Activated B cell treated with CpG ODN at 0.5 μM for 24 hours (primary cell): ENCODE data around the gene C9orf152. TPM values are rescaled to one million over a fixed set of nuclear protein-coding genes. Genes with fewer than 3 reads are reported as not detected.

Source experiments
- ATAC-seq: fragments of 200-7000 bp; cut with Tn5 transposase; one replicate; pipeline ENCODE4 v1.10.0; 2021; ENCODE audit warnings: low read depth, mild to moderate bottlenecking, moderate library complexity
- CTCF ChIA-PET: fragments of 350-600 bp; sonication (Branson Sonifier 250); formaldehyde crosslinking; loops from one replicate; lab custom pipeline; 2021; ENCODE audit warnings: antibody characterized with exemption; lab: Charles Lee
- POLR2A ChIA-PET: fragments of 350-600 bp; sonication (Branson Sonifier 250); formaldehyde crosslinking; loops from one replicate; lab custom pipeline; 2021; ENCODE audit warnings: antibody characterized with exemption; lab: Charles Lee
- DNase-seq: peaks from one replicate; pipeline ENCODE4 v3.0.0; 2022
- H3K27ac Mint-ChIP-seq: one replicate; pipeline ENCODE4 v1.8.0; 2020; ENCODE audit warnings: mixed read lengths
- H3K27me3 Mint-ChIP-seq: one replicate; pipeline ENCODE4 v1.8.0; 2021; ENCODE audit warnings: mixed read lengths
- H3K36me3 Mint-ChIP-seq: one replicate; pipeline ENCODE4 v1.8.0; 2021; ENCODE audit warnings: low read depth, mixed read lengths
- H3K4me1 Mint-ChIP-seq: one replicate; pipeline ENCODE4 v1.8.0; 2021; ENCODE audit warnings: mixed read lengths
- H3K4me3 Mint-ChIP-seq: one replicate; pipeline ENCODE4 v1.8.0; 2020; ENCODE audit warnings: mild to moderate bottlenecking, mixed read lengths
- H3K9me3 Mint-ChIP-seq: one replicate; pipeline ENCODE4 v1.8.0; 2020; ENCODE audit warnings: mixed read lengths
- CTCF ChIP-seq: fragments of 200-600 bp; IDR thresholded peaks from one replicate; pipeline ENCODE4 v1.8.0; 2022; ENCODE audit warnings: antibody characterized with exemption, mild to moderate bottlenecking
- intact Hi-C: fragments of 100-400 bp; cut with micrococcal nuclease; formaldehyde crosslinking; loops from one replicate; pipeline ENCODE4 v1.15.1; 2024
- total RNA-seq: library from RNA; stranded (reverse); gene quantifications from 2 replicates; pipeline ENCODE4 v1.2.3, GENCODE V29; 2022

C9orf152 gene
- total RNA-seq, 1 donor from 2014 or later: not detected

GRCh38 chr9:110189559-110190320 is 18.2 kb downstream of the C9orf152 start:
- CTCF ChIA-PET: no interaction called here
- Mint-ChIP-seq H3K4me1 (peaks cover 6% of the 10 kb centered on the region), H3K27me3 (no peaks in the 10 kb centered on the region), H3K4me3 (no peak overlapping the region), H3K27ac (no peak overlapping the region), H3K9me3 (no peaks in the 10 kb centered on the region), H3K36me3 (no peaks in the 10 kb centered on the region)
- POLR2A ChIA-PET: interaction anchor here (0.7 kb wide), 1 partner anchor 454 kb away, joined by 6 read pairs; no protein-coding TSS in a partner anchor
- intact Hi-C loops: no loop called here
- ATAC-seq (no peak), DNase-seq (no peak)
- no peak for TF ChIP-seq CTCF

- ATAC-seq (no peak), DNase-seq (no peak)
- Mint-ChIP-seq H3K9me3 (no peaks in the 10 kb centered on the region), H3K36me3 (no peaks in the 10 kb centered on the region), H3K27me3 (no peaks in the 10 kb centered on the region), H3K4me1 (peaks cover 6% of the 10 kb centered on the region), H3K27ac (no peak overlapping the region), H3K4me3 (no peak overlapping the region)
- ChIA-PET POLR2A (interaction anchor here (0.7 kb wide), 1 partner anchor 455 kb away, joined by 6 read pairs; no protein-coding TSS in a partner anchor), CTCF (no interaction called here)
- TF ChIP-seq CTCF: no peak
- intact Hi-C loops: no loop called here
Observed at GRCh38 chr9:110188991-110189390, 19.0 kb downstream of the C9orf152 start.

- intact Hi-C loops: no loop called here
- no peak overlapping the region for H3K27ac Mint-ChIP-seq
- H3K4me3 Mint-ChIP-seq: no peak overlapping the region
- ATAC-seq (no peak), DNase-seq (no peak)
- H3K27me3 Mint-ChIP-seq: no peaks in the 10 kb centered on the region
- no peaks in the 10 kb centered on the region for H3K36me3 Mint-ChIP-seq
- ChIA-PET CTCF (interaction anchor here (1.3 kb wide), 1 partner anchor 285 kb away, joined by 4 read pairs; no protein-coding TSS in a partner anchor), POLR2A (no interaction called here)
- TF ChIP-seq CTCF: no peak
- H3K9me3 Mint-ChIP-seq: no peaks in the 10 kb centered on the region
- peaks cover 6% of the 10 kb centered on the region for H3K4me1 Mint-ChIP-seq
Observed at GRCh38 chr9:110188101-110188500, 19.9 kb downstream of the C9orf152 start.

DNA sequence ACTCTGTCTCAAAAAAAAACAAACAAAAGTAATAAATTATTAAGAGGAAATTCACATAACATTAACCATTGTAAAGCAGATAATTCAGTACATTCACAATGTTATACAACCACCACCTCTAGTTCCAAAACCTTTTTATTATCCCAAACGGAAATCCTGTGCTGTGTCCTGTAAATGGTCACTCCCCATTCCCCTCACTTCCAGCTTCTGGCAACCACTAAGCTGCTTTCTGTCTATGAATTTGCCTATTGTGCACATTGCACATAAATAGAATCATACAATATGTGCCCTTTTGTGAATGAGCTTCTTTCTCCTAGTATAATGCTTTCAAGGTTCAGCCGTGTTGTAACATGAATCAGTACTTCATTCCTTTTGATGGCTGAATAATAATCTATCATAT is 20.8 kb downstream of the C9orf152 start:
- no peaks in the 10 kb centered on the region for H3K9me3 Mint-ChIP-seq
- H3K27me3 Mint-ChIP-seq: no peaks in the 10 kb centered on the region
- intact Hi-C loops: no loop called here
- ATAC-seq (no peak), DNase-seq (no peak)
- TF ChIP-seq CTCF: no peak
- ChIA-PET POLR2A (interaction anchor here (0.5 kb wide), 1 partner anchor 69 kb away, joined by 4 read pairs; the partner anchor contains the start of gene TXN), CTCF (interaction anchor here (1.1 to 1.3 kb wide), 2 partner anchors 26 to 284 kb away, joined by 3 to 4 read pairs; no protein-coding TSS in a partner anchor)
- no peak overlapping the region for H3K4me3 Mint-ChIP-seq
- H3K36me3 Mint-ChIP-seq: no peaks in the 10 kb centered on the region
- H3K27ac Mint-ChIP-seq: no peak overlapping the region
- H3K4me1 Mint-ChIP-seq: peaks cover 6% of the 10 kb centered on the region

GRCh38 chr9:110186254-110186653 is 21.7 kb downstream of the C9orf152 start:
- no peak overlapping the region for H3K4me3 Mint-ChIP-seq
- no peaks in the 10 kb centered on the region for H3K36me3 Mint-ChIP-seq
- TF ChIP-seq CTCF: no peak
- POLR2A ChIA-PET: no interaction called here
- intact Hi-C loops: no loop called here
- peaks cover 6% of the 10 kb centered on the region for H3K4me1 Mint-ChIP-seq
- DNase-seq (no peak), ATAC-seq (no peak)
- no peaks in the 10 kb centered on the region for H3K27me3 Mint-ChIP-seq
- H3K27ac Mint-ChIP-seq: no peak overlapping the region
- no peaks in the 10 kb centered on the region for H3K9me3 Mint-ChIP-seq
- CTCF ChIA-PET: no interaction called here
